Esophagus squamous epithelium (tissue), 4 donors: ENCODE data around the gene MPPED2.

ENCODE experiments used
- CTCF ChIP-seq, 6 experiments: fragments of 450-650 bp in 4 of 6; fragments of 200-600 bp in 2 of 6; sonication (generic) in 2 of 6; IDR thresholded peaks; one replicate each; pipeline ENCODE4 v1.5.1; 2016 to 2019; ENCODE audit warnings: antibody characterized with exemption in 6 of 6, mild to moderate bottlenecking in 4 of 6, moderate library complexity in 4 of 6
- POLR2A ChIP-seq, 4 donors: fragments of 450-650 bp; IDR thresholded peaks; one replicate each; pipeline ENCODE4 v1.6.1; 2017; ENCODE audit warnings: antibody characterized with exemption in 4 of 4, mild to moderate bottlenecking in 4 of 4, moderate library complexity in 3 of 4

- TF ChIP-seq CTCF (IDR thresholded peaks at IDR 0.05) (no peak), POLR2A (IDR thresholded peaks at IDR 0.05) (no peak)
These were observed 161.3 kb downstream of the MPPED2 start for GRCh38 chr11:30424844-30425243.
